BLaER1 treated with 17β-estradiol and CSF1 and Interleukin-3, amounts not matched to agents 10 nM and 100 nM (cell line): ENCODE results near the gene VEZF1.
"Not testable (repeated sequence)": the region's sequence is repeated elsewhere in the genome, so short reads cannot be mapped to it uniquely, and the experiment has no call there.

Experiments used
- H3K27ac ChIP-seq, 11 experiments: shearing (Covaris generic); formaldehyde crosslinking; 2 replicates each; pipeline ENCODE4 v1.8.1; 2022
- H3K27me3 ChIP-seq, 11 experiments: shearing (Covaris generic); formaldehyde crosslinking; 2 replicates each; pipeline ENCODE4 v1.8.1; 2022
- H3K36me3 ChIP-seq, 11 experiments: shearing (Covaris generic); formaldehyde crosslinking; 2 replicates each; pipeline ENCODE4 v1.8.1; 2022
- H3K4me1 ChIP-seq, 10 experiments: shearing (Covaris generic); formaldehyde crosslinking; 2 replicates each; pipeline ENCODE4 v1.8.1; 2022
- H3K4me2 ChIP-seq, 11 experiments: shearing (Covaris generic); formaldehyde crosslinking; 2 replicates each; pipeline ENCODE4 v1.8.1; 2022
- H3K4me3 ChIP-seq, 10 experiments: shearing (Covaris generic); formaldehyde crosslinking; 2 replicates each; pipeline ENCODE4 v1.8.1; 2022
- H3K9ac ChIP-seq, 11 experiments: shearing (Covaris generic); formaldehyde crosslinking; 2 replicates each; pipeline ENCODE4 v1.8.1; 2022
- H3K9me3 ChIP-seq, 11 experiments: shearing (Covaris generic); formaldehyde crosslinking; replicated peaks in 1 of 11; 2 replicates each; pipeline ENCODE4 v1.8.1; 2022
- H4K20me1 ChIP-seq, 11 experiments: shearing (Covaris generic); formaldehyde crosslinking; 2 replicates each; pipeline ENCODE4 v1.8.1; 2022
- Cebpa-rat ChIP-seq, 11 experiments: shearing (Covaris generic); IDR thresholded peaks; 2 replicates each; pipeline ENCODE4 v1.8.1; 2022

VEZF1 gene

DNA sequence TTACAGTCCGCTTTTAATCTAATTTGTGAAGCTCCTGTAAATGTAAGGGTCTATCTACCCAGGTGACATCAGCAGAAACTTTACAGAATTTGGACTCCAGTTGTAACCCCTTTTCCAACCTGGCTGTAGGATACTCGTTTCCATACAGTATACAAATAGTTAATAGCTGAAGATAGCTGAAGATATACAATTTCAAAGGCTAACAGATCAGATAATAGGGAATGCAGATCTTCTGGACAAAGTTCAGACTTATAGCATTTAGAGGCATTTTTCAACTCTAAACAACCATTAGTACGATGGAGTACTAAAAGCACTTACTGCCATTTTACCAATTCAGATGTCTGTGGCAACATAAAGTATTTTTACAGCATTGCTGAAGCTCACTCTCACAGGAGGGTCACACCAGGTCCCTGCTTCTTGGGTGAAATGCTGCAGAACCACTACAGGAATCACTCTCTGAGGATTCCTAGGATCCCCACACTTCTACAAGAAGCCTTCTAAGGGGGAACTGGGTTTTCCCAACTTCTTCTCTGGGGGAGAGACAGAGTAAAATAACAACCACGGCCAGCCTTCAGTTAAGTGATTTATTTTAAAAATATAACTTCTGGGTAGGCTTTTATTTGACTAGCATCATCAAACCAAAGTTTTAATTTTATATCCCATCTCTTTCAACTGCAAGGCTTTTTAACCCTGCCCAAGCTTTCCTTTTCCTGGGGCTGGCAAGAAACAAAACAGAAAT, 2.9 kb downstream of the VEZF1 start:
- peak overlapping the region in 8 of 11 experiments; percentile 15 to 97 (median 36); a peak in 13 of 22 replicates for H3K27ac ChIP-seq
- peak overlapping the region; percentile 5 to 98 (median 96); a peak in 15 of 22 replicates for H3K9ac ChIP-seq
- H4K20me1 ChIP-seq = peaks cover 67 to 74% (median 70%) of the 10 kb centered on the region in 11 experiments
- H3K4me1 ChIP-seq = peaks cover 58 to 70% (median 66%) of the 10 kb centered on the region in 10 experiments
- peaks cover 31 to 56% (median 46%) of the 10 kb centered on the region in 11 experiments for H3K36me3 ChIP-seq
- H3K27me3 ChIP-seq = no peaks in the 10 kb centered on the region
- H3K4me3 ChIP-seq = peak overlapping the region in 8 of 10 experiments; percentile 22 to 95 (median 92); a peak in 8 of 20 replicates
- H3K4me2 ChIP-seq = peak overlapping the region; percentile 83 to 94 (median 91)
- no peaks in the 10 kb centered on the region for H3K9me3 ChIP-seq
- TF ChIP-seq Cebpa-rat (IDR thresholded peaks at IDR 0.05) = no peak

DNA sequence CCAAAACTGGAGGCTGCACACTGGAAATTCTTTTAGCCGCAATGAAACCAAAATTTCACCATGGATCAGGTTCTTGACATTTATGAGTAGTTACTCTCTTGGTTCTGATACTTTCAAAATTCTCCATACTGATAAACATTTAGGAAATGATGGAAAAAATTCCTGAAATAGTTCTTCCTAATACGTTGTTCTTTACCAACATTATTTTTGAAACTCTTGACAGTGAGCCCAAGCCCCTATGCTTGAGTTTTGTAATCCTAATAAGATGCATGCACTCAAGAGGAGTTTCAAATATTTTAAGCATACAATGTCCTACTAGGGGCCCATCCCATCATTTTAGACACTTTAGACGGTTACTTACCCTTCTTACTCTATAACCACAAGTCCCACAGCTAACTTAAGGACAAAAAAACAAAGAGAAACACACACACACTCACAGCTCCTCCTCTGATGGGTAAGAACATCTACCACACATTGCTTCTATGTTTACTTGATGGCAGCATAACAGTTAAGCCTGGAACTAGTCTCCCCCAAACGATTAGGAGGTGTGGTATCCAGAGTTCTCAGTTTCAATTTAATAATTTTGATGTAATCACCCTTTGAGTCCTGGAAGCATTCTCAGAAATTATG, 3.7 kb downstream of the VEZF1 start:
- Histone ChIP-seq H4K20me1 (peaks cover 73 to 81% (median 76%) of the 10 kb centered on the region in 11 experiments), H3K9ac (peak overlapping the region in 6 of 11 experiments; percentile 20 to 98 (median 72); a peak in 6 of 22 replicates), H3K4me3 (peak overlapping the region in 2 of 10 experiments; percentile 88 to 95; a peak in 2 of 20 replicates), H3K27me3 (no peaks in the 10 kb centered on the region), H3K4me2 (peak overlapping the region; percentile 83 to 94 (median 91)), H3K36me3 (peaks cover 38 to 64% (median 54%) of the 10 kb centered on the region in 11 experiments), H3K4me1 (peaks cover 51 to 63% (median 59%) of the 10 kb centered on the region in 10 experiments), H3K27ac (peak overlapping the region in 3 of 11 experiments; percentile 44 to 96 (median 60); a peak in 5 of 22 replicates), H3K9me3 (no peaks in the 10 kb centered on the region)
- TF ChIP-seq Cebpa-rat (IDR thresholded peaks at IDR 0.05) = no peak

DNA sequence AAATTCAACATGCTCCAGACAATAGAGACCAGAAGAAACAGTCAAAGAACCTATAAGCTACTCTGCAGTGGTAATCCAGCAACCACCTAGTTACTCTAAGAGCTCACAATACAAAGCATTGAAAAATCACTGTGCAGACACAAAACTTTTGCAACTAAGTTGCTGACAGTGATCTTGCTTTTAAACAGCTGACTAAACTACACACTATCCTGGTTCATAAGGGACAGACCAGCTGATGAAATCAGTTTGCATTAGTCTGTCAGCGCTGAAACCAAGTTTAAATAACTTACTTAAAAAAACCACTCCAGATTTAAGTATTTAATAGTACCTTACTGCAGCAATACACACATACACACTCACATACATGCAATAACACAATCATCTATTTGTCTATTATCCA, 4.6 kb downstream of the VEZF1 start:
- no peak for TF ChIP-seq Cebpa-rat (IDR thresholded peaks at IDR 0.05)
- H3K9ac ChIP-seq = no peak overlapping the region
- no peaks in the 10 kb centered on the region for H3K27me3 ChIP-seq
- no peak overlapping the region for H3K4me3 ChIP-seq
- no peak overlapping the region for H3K27ac ChIP-seq
- peaks cover 42 to 53% (median 50%) of the 10 kb centered on the region in 10 experiments for H3K4me1 ChIP-seq
- peaks cover 77 to 89% (median 83%) of the 10 kb centered on the region in 11 experiments for H4K20me1 ChIP-seq
- peak overlapping the region; percentile 83 to 94 (median 91); a peak in 18 of 22 replicates for H3K4me2 ChIP-seq
- peaks cover 47 to 73% (median 63%) of the 10 kb centered on the region in 11 experiments for H3K36me3 ChIP-seq
- no peaks in the 10 kb centered on the region for H3K9me3 ChIP-seq

DNA sequence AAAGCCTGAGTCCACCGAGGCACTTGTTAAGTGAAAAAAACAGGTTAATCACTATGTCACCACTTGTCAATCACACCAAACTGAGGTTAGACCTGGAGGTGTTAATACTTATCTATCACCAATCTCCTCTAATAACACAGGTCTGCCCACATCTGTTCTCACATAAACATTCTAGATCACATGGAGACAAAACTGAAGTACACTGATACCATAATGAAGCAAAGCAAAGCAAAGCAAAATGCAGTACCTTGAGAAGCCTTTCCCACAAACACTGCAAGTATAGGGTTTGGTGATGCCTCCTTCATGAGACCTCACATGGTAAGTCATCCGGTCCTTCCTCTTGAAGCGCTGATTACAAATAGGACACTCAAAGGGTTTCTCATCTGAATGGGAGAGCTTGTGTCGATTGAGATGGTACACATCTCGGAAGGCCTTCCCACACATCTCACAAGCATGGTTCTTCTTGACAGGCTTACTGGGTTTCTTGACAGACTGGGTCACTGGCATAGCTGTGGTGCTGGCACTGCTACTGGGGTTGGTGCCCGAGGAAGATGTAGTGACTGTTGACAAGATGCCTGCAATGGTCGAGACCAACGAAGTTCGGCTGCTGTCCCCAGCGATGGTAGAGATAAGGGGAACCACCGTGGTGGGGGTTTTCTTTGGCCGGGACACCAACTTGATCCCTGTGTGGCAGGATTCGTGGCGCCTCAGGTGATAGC, 5.4 kb downstream of the VEZF1 start:
- no peak overlapping the region for H3K4me3 ChIP-seq
- TF ChIP-seq Cebpa-rat (IDR thresholded peaks at IDR 0.05) = no peak
- peaks cover 42 to 53% (median 50%) of the 10 kb centered on the region in 10 experiments for H3K4me1 ChIP-seq
- H3K9me3 ChIP-seq = no peaks in the 10 kb centered on the region
- peaks cover 56 to 81% (median 71%) of the 10 kb centered on the region in 11 experiments for H3K36me3 ChIP-seq
- peaks cover 79 to 95% (median 88%) of the 10 kb centered on the region in 11 experiments for H4K20me1 ChIP-seq
- H3K9ac ChIP-seq = no peak overlapping the region; a peak in 1 of 22 replicates
- H3K4me2 ChIP-seq = peak overlapping the region in 10 of 11 experiments; percentile 0 to 93 (median 84); a peak in 13 of 22 replicates
- H3K27ac ChIP-seq = no peak overlapping the region
- H3K27me3 ChIP-seq = no peaks in the 10 kb centered on the region

DNA sequence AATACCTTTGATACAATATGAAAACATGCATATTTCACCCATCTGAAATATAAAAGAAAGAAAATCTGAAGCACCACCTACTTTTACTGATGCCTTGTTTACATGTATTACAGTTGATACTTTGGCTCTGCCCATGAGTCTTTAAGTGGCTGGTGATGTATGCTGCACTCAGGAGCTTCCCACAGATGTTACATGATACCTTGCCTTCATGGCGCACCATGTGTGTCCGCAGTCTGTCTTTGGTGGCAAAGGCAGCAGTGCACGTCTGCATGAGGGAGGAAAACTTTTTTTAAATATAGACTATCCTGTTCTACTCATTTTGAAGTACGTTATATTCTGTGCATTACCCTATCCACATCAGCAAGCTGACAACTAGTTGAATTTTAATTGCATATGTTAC, 7.5 kb downstream of the VEZF1 start:
- H3K27me3 ChIP-seq = no peaks in the 10 kb centered on the region
- H3K9me3 ChIP-seq = no peaks in the 10 kb centered on the region
- H3K9ac ChIP-seq = no peak overlapping the region
- H3K4me1 ChIP-seq = peaks cover 33 to 42% (median 39%) of the 10 kb centered on the region in 10 experiments
- no peak overlapping the region for H3K4me2 ChIP-seq
- TF ChIP-seq Cebpa-rat (IDR thresholded peaks at IDR 0.05) = no peak
- H4K20me1 ChIP-seq = peaks cover 75 to 97% (median 86%) of the 10 kb centered on the region in 11 experiments
- no peak overlapping the region for H3K27ac ChIP-seq
- no peak overlapping the region for H3K4me3 ChIP-seq
- peaks cover 76 to 100% (median 92%) of the 10 kb centered on the region in 11 experiments for H3K36me3 ChIP-seq

DNA sequence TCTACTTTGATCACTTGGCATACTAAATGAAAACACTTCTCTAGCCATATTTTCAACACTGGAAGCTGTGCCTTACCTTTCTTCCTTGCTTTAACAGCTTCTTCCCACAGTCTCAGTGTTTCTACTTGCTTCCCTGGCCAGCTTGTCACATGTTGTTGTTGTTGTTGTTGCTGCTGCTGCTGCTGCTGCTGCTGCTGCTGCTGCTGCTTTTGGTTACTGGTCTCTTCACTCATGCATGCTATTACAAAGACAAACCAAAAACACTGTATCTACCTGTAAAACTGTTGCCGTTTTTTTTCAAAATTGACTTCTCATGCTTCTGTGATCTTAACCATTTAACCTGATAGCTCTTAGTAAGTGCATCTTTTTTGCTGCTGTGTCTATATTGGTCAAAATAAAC, 9.0 kb downstream of the VEZF1 start:
- H3K9ac ChIP-seq = no peak overlapping the region
- peaks cover 19 to 28% (median 25%) of the 10 kb centered on the region in 10 experiments for H3K4me1 ChIP-seq
- no peak overlapping the region for H3K27ac ChIP-seq
- TF ChIP-seq Cebpa-rat (IDR thresholded peaks at IDR 0.05) = no peak
- no peak overlapping the region for H3K4me3 ChIP-seq
- peaks cover 90 to 100% (median 97%) of the 10 kb centered on the region in 11 experiments for H3K36me3 ChIP-seq
- peaks cover 62 to 93% (median 82%) of the 10 kb centered on the region in 11 experiments for H4K20me1 ChIP-seq
- no peak overlapping the region for H3K4me2 ChIP-seq
- H3K27me3 ChIP-seq = no peaks in the 10 kb centered on the region
- H3K9me3 ChIP-seq = no peaks in the 10 kb centered on the region

DNA sequence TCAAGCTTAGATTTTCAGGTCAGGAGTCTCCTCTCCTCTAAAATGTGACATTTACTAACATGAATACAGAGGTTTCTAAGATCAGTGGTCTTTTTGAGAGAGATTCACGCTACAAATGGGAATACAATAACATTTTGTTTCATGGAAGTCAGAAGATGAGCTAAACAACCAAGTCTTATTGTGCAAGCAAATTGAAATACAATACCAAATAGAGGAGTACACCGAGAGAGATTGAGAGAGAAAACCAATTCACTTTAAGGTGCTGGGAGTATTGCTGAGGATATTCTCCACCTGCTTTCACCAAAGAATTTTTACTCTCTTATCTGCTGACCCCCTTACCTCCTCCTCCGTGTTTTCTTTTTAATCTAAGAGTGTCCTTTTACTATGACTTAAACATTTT, 11.5 kb downstream of the VEZF1 start:
- no peak overlapping the region for H3K4me2 ChIP-seq
- H3K4me1 ChIP-seq = peaks cover 0 to 3% (median under 1%) of the 10 kb centered on the region in 10 experiments; a peak in 7 of 20 replicates
- H3K4me3 ChIP-seq = no peak overlapping the region
- peaks cover 37 to 68% (median 58%) of the 10 kb centered on the region in 11 experiments for H4K20me1 ChIP-seq
- H3K27ac ChIP-seq = no peak overlapping the region
- H3K9me3 ChIP-seq = no peaks in the 10 kb centered on the region
- no peak overlapping the region for H3K9ac ChIP-seq
- H3K27me3 ChIP-seq = no peaks in the 10 kb centered on the region
- TF ChIP-seq Cebpa-rat (IDR thresholded peaks at IDR 0.05) = no peak
- peaks cover 86 to 100% (median 94%) of the 10 kb centered on the region in 11 experiments for H3K36me3 ChIP-seq

DNA sequence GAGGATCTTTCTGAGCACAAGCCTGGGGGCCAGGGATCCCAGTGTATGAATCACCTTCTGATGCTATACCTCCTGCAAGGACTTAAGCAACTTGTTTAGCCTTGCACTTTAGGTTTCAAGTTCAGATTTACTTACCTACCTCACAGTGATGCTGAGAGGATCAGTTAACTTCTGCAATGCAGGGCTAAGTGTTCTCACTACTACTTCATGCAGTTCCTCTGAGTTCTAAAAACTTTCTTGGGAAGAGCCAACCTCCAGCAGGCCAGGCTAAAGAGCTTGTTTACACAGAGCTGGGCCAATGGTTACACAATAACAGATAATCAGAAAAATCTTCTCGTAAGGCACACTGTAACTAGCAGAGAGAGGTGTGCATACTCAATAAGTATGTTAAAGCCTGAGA, 13.0 kb downstream of the VEZF1 start:
- H3K4me3 ChIP-seq = no peak overlapping the region
- no peaks in the 10 kb centered on the region for H3K27me3 ChIP-seq
- no peak for TF ChIP-seq Cebpa-rat (IDR thresholded peaks at IDR 0.05)
- no peak overlapping the region for H3K27ac ChIP-seq
- H3K36me3 ChIP-seq = peaks cover 73 to 94% (median 85%) of the 10 kb centered on the region in 11 experiments
- no peaks in the 10 kb centered on the region; a peak in 1 of 20 replicates for H3K4me1 ChIP-seq
- peaks cover 26 to 53% (median 44%) of the 10 kb centered on the region in 11 experiments; a peak in 18 of 22 replicates for H4K20me1 ChIP-seq
- H3K4me2 ChIP-seq = no peak overlapping the region
- H3K9me3 ChIP-seq = no peaks in the 10 kb centered on the region
- H3K9ac ChIP-seq = no peak overlapping the region

DNA sequence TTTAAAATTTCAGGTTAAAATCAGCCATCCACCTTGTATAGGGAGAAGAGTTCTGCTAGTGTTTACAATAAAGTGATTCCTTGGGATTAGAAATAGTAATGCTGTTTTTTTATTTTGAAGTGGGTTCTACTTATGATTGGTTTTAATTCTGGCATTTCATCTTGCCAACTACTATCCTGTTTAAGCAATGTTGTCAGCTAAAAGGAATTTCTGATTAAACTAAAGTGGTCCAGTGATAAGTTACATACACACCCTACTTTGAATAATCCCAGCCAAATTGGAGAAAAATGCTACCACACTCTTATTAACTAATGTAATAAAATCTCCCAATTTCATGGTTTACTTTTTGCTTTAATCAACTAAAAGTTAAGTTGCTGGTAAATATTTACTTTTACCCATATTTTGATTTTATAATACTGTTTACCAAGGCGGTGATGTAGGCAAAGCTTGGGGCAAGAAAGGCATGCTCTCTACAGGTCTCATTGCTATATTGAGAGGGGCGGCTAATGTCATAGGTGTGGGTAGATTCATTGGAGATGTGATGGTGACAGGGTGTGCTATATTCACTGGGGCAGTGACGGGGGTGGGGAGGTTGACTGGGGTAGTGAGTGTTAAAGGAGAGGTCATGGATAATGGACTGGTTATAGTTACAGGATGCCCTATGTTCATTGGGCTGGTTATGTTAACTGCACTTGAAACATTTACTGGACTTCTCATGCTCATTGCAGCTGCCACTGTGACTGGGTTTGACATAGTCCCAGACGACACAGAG, 13.8 kb downstream of the VEZF1 start:
- Histone ChIP-seq H3K36me3 (peaks cover 65 to 86% (median 77%) of the 10 kb centered on the region in 11 experiments), H4K20me1 (peaks cover 22 to 45% (median 38%) of the 10 kb centered on the region in 11 experiments; a peak in 18 of 22 replicates)
- H3K9me3 ChIP-seq, H3K4me2 ChIP-seq, H3K27me3 ChIP-seq, H3K4me1 ChIP-seq, H3K9ac ChIP-seq, H3K27ac ChIP-seq, H3K4me3 ChIP-seq: not testable (repeated sequence)
